ENCODE results near the gene ICA1. TPM values are rescaled to one million over a fixed set of nuclear protein-coding genes. Genes with fewer than 3 reads are reported as not detected.

ICA1 gene
- total RNA-seq, 1 donor from 2014 or later: 4.3 TPM

DNA sequence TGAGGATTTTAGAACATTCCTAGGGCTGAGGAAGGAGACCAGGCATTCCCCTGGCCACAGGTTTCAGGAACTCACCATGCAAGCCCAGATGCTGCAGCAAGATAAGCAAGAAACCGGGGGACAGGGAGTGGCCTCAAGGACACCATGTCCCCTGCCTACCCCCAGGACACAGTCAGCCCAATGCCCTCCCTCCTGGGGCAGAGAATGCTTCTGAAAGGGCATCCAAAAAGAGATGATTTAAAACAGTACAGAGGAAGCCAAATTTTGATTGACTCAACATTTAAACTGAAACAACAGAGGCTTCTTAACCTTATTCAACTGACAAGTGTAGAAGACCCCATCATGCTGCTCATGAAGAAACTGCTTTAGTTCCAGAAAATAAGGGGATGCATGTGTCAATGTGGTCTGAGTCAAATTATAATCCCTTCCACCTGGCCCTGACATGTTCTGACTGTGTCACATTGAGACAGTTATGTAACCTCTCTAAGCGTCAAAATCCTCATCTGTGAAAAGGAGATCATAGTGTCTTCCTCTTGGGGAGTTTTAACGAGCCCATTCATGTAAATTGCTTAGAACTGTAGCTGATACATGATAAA, 60.0 kb downstream of the ICA1 start:
- no peak for DNase-seq (ENCODE audit: low spot score)

DNA sequence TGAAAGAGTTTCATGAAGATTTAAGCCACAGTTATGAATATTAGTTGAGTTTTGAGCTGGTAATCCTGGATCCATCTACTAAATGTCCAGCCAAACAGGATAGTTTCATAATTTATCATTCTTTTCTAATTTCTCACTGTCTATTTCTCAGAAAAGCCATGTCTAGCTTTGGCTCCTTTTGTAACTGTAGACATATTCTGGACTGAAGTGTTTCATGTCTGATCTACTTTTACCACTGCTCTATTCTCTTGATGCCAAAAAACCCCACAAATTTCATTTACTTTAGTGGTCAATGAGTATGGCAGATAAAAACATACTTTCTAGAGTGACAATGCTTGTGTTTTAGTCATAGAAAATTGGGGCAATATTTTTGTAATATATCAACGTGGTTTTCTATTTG, 61.2 kb downstream of the ICA1 start:
- no peak for DNase-seq (ENCODE audit: low spot score)

DNA sequence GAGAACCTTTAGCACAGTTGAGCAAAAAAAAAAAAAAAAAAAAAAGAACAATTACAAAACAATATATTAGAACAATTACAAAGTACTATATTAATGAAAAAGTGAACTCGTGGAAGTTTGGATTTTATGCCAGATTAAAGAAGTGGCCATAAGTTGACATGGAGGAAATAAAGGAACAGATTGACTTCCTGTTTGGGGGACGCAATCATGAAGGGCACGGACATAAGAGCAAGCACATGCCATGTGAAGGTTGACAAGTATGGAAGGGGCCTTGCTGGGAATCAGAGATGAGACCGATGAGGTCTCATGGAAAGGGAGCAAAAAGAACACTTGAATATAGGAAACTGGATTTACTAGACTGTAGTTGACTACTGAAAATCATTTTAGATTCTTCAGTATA, 61.7 kb downstream of the ICA1 start:
- DNase-seq (ENCODE audit: low spot score): no peak

DNA sequence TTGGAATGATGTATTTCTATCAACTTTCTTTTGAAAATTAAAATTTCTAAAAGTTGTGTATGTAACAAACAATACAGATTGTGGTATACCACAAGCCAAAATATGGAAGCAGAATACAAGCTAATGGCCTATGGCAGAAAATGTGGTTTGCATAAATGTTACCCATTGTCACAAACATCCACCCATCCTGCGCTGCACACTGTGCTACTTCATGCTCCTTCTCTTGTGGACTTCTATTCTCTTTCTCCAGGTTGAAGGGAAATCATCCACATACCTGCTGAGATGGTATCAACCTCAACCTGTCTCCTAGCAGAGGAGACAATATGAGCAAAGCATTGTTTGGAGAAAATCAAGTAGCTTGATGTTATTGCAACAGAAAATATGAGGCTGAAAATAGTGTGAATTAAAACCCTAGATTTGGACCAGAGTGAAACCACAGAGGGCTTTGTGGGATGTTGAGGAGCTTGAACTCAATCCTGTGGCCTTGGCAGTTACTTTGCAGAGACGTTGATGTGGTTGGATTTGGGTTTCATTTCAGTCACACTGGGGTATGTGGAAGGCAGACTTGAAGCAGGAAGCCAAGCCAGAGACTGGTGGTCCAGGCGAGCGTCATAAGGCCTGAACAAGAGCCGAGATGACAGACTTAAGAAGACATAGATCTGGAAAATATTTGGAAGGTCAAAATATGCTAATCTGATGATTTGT, 63.8 kb downstream of the ICA1 start:
- no peak for DNase-seq (ENCODE audit: low spot score)

DNA sequence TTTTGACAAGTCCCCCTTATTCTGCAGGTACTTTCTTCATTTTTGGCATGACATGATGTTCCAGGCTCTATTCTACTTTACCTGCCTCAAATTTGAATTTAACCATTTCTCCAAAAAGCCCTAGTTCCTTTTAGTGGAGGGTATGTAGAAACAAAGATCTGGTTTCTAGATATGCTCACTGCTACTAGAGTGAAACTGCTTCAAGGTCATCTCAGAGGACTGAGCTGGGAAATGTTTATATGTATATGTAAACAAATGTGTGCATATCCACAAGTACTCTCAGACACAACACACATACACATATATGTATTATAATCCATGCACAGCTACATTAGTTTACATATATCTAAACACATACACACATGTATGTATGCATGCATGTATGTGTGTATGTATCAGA, 69.1 kb downstream of the ICA1 start:
- DNase-seq (ENCODE audit: low spot score): no peak

DNA sequence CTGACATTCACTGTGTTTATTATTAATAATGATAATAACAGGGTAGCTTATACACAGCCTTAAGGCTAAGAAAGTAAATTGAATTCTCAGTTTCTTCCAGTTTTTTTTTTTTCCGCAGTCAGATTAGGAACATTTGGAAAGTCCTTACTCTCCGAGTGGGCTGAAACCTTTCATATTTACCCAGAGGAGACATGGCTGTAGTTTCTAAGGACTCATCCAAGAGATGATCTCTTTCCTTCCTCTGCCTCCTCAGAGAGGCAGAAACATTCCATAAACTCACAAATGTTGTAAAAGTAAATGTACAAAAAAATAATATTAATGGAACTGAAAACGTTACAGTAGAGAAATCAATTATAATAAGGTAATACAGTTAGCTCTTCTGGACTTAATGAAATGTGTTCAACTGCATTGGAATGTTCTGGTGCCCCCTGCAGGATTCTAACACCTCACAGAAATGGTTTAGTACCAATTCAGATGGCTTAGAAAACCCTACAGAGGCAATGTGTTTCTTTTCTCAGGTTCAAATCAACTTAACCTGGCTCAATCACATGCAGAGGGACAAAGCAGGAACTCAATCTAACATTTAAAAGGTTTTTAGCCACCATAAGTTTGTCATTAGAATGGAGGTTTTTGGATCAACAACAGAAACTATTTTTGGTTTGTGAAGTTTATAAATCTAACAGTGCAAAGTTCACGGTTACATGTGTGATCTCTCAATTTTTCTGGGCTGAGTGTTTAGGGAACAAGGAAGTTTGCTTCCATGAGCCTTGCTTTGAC, 71.7 kb downstream of the ICA1 start:
- peak; percentile 68 for DNase-seq (ENCODE audit: low spot score)

DNA sequence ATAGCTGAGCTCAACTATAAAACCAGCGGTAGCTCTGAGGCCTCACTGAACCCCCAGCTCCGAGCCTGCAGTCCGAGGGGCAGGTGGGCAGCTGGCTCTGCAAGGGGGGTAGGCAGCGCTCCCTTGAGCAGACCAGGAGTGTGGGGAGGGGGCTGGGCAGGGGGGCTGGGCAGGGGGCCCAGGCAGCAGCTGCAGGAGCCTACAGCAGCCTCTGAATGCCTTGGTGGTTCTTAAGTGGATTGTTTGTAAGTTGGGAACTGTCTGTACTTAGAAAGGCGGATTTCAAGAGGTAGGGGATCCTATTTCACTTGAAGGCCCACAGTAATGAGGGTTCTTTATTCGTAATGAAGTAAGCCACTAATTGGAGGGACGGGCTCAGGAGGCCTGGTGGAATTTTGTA, 72.3 kb downstream of the ICA1 start:
- DNase-seq (ENCODE audit: low spot score): no peak

DNA sequence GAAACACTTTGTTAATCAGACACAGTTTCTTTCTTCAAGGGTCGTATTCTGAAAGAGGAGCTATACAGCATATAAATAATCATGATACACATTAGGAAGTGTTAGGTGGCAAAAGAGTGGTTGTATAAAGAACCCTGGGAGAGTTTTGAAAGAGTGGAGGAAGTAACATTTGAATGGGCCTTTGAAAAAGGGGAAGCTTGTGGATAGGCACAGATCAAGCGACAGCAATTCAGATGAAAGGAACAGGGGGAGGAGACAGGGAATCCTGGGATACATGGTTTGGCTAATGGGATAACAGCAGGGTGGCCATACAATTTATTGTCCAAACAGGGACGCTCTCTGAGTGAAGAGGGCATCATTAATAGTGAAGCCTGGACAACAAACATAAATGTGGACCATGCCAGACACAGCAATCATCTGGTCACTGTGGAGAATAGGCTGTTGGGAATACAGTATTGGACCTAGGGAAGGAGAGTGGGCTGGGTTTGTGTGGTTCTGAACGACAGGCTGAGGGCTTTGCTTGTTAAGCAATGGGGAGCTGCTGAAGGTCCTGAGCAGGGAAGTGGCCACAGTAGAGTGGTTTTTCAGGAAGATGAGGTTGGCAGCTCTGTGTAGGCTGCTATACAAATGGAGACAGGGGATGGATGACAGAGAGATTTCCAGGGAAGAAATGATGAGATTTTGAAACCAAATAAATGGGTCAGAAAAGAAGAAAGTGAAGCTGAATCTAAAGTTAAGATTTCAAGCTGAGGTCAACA, 75.9 kb downstream of the ICA1 start:
- no peak for DNase-seq (ENCODE audit: low spot score)

DNA sequence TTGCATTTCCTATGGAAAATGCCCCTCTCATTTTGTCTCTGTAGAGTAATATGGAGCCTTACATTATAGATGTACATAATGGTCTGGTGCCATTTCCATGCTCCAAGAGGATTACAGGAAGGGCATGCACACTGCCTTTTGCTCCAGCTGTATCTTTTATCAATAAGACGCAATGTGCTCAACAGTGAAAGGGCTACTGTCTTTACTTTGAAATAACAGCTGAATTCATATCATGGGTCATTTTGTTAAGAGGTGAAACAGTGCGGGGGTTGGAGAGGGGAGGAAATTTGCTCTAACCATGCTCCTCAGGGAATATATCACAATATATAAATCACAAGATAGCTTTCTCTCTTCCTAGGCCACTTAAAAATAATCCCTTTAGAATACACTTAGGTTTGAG, 77.7 kb downstream of the ICA1 start:
- DNase-seq (ENCODE audit: low spot score): no peak

DNA sequence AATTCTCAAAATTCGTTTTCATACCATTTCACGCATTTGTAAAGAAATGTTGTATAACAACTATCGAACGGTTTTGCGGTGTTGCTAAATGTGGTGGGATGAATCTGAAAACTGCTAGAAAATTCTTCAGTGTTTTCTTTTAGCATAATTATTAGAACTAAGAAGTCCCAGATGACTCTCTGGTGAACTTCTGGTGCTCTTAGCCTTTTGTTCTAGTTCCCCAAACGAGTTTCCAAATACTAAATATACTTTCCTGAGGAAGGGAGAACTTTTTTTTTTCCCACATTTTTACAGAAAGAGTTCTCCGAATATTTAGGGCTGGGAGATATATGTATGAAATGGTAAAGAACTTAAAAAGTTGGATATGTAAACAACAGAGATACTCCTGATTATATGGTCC, 82.5 kb downstream of the ICA1 start:
- no peak for DNase-seq (ENCODE audit: low spot score)

DNA sequence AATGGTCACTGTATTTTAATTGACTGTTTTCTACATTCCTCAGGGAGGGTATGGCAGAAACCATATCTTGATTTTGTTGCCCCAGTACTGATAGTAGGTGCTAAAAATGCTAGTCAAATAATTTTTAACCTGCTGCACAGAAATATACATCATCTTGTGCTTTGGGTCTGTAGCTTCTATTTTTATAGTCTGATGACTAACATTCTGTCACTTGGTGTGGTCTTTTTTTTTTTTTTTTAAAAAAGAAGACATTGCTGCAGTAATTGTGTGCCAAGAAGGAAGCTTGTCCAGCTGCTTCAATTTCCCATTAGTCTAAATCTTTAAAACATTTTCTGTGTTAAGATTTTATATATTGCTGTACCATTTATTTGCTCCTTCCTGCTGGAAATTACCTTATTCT, 83.6 kb downstream of the ICA1 start:
- DNase-seq (ENCODE audit: low spot score): no peak

DNA sequence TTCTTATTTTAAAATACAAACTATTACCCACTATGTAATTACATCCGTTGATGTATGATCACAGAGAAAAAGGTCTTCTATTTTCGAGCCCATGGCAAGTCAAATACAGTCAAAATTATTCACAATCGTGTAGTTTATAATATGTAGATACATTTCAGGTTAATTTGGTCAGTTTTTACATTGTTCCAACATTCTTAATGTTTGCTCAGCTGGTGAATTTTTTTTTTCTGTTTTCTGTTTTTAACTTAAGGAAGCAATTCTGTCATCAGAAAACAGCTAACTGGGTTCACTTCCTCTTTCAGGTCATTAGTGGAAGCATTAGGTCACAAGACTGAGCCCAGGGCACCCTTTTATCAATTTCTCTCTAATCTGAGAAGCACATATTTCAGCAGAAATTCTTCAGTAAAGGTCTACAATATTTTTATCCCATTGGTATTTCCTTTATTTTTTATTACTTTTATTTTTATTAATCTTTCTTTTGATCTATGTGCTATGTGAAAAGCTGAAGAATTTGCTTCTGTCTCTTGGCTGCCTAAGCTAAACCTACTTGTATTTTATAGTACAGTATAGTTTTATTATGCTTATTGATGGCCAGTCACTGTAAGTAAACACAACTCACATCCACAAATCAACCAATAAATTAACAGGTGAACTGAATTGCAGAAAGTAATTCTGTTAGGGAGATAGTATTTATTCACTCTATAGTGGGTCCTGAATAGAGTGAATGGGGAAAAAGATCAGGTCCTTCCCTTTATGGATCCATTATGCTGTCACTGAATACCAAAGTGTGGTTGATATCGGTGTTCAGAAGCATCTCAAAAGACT, 84.6 kb downstream of the ICA1 start:
- no peak for DNase-seq (ENCODE audit: low spot score)

DNA sequence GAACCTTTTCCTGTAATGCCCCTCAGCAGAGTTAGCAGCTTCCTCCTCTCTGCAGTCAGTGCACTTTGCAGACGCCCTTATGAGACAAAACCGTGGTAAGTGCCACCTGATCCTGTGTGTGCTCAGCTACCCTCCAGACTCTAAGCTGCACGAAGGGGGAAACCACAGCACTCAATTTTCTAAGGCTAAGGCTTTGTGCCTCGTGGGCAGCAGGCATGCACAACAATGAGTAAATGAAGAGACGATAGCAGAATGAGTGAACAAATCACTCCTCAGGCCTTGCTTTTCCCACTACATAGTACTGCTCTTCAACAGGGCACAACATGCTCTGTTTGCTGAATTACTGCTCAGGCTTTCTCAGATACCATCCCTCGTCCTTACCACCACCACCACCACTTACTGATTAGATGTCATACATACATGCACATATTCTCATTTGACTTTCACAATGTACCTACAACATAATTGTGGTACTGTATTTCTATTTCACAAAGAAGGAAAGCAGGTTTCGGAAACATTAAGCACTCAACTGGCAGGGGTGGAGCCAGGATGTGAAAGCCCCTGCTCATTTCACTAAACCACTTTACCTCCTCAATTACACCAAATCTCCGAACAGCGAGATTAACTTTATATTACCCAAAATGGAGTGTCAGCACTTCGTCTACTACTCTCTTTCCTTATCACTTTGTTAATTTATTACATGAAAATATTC, 85.4 kb downstream of the ICA1 start:
- DNase-seq (ENCODE audit: low spot score): peak; percentile 24

DNA sequence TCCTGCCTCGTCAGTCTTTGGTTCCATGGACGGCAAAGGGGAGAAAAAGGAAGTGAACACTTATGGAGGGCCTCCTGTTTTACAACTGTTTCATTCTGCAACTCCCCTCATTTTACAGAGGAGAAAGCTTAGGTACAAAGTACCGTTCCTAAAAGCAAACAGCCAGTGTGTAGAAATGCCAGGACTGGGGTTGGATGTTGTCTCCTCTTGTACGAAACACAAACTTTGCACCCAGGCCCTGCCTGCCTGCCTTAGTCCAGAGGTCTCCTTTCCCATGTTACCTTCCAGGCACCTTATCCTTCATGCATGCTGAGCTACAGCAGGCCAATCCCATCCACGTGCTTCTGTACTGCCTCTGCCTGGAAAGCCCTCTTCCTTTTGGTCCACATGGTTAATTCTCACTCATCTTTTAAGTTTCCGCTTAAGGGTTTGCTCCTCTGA, 86.0 kb downstream of the ICA1 start:
- no peak for DNase-seq (ENCODE audit: low spot score)

DNA sequence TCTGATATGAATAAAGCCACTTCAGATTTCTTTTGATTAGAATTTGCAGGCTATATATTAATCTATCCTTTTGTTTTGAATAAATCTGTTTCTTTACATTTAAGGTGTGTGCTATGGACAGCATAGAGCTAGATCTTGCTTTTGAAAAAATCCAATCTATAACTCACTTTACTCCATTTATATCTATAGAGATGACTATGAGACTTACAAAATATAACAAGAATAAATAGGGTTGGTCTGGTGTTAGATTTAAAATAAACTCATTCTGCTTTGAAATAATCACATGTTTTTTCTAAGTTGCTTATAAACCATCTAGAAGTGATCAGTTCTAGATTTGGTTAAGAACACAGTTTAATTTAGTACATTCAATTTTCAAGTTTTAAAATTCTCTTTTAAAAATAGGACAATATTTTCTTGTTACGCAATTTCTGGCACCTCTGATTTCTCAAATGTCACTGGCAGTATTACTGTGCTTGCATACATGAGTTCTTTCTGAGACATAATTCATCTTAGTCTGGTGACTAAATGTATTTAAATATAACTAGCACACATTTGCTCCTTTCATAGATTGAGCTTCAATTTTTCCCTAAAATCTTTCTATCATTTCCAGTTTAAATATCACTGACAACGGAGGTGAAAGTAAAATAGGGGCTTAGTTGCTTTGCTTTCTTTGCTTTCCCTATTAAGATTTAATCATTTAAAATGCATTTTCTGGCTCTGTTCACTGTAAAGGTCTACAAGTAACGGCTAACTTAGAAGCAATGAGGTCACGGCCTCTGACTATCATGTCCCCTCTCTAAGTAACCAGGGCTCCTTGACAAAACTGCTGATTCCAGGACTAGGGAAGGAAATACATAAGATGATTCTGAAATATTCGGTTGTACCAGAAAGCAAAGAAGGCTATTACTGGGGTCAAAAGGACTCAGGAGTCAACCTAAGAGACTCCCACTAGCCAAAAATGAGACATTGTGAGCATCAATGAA, 89.3 kb downstream of the ICA1 start:
- no peak for DNase-seq (ENCODE audit: low spot score)

DNA sequence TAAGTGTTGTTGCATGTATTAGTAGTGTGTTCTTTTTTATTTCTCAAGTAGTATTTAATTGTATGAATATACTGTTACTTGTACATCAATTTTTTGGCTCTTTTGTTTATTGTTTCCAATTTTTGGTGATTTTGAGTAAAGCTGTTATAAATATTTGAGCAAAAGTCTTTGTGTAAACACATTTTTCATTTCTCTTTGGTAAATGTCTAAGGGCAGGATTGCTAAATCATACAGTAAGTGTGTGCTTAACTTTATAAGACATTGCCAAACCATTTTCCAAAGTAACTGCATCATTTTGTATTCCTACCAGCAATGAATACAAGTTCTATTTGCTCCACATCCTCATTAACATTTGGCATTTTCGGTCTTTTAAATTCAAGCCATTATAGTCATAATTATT, 92.8 kb downstream of the ICA1 start:
- DNase-seq (ENCODE audit: low spot score): no peak

DNA sequence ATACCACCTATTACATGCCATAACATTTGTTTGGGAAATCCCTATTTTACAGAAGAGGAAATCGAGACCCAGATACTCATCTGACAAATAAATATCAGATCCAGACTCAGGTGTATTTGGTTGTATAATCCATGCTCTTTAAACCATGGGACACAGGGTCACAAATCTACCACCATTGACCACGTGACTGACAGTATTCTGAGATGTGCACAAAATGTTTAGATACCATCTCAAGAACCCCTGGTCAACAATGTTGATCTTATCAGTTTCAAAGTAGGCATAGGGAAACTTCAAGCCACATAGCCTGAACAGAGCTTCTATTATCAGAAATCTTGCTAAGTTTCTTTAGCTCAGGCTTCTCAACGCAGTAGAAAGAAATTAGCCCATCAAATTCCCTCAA, 93.6 kb downstream of the ICA1 start:
- DNase-seq (ENCODE audit: low spot score): no peak

DNA sequence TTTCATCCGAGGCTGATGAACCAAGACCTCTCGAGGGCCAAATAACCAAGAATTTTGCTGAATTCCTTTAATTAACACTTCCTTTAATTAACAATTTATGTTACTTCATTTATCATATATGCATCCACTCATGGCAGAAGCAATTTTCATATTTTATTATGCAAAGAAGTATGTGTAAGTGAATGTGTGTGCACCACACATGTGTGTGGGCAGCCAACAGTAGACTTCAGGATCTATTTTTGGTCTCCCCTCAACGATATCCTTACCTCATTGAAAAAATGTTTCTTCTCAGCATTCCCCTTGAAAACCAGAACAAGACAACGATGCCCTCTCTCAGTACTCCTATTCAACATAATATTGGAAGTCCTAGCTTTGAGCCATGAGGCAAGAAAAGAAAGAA, 96.8 kb downstream of the ICA1 start:
- no peak for DNase-seq (ENCODE audit: low spot score)

DNA sequence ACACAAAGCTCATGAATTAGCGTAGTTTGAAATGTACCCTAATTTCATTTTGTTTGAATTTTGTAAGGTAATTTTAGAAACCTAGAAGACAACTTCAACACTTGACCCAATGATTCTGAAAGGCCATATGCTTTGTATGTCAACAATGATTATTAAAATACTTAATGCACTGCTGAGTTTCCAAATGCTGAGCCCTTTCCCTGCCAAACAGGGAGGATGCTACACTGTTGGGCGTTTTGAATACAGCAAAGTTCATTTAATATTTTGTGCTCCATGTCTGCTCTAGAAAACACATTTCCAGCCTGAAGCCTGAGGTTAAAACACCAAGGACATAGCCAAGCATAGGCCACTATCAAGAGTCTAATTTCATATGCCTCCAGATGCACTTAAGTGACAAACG, 99.8 kb downstream of the ICA1 start:
- no peak for DNase-seq (ENCODE audit: low spot score)

Data from umbilical cord (tissue), 2 donors.